HL-60 (cell line): ENCODE measurements around the gene HPSE2.
A peak's percentile ranks its signal among the peaks of the same experiment; 100 is the strongest.
"Not testable (repeated sequence)": the region's sequence is repeated elsewhere in the genome, so short reads cannot be mapped to it uniquely, and the experiment has no call there.

Experiments used
- DNase-seq, 2 experiments: peaks; one replicate each; pipeline ENCODE4 v3.0.0-alpha.2; 2010 to 2020; ENCODE audit warnings: low read depth in 1 of 2, low spot score in 1 of 2
- H3K27ac ChIP-seq: fragments of 250-450 bp; sonication (Bioruptor Pico); replicated peaks from 2 replicates; pipeline ENCODE4 v1.5.1; 2020; ENCODE audit warnings: mild to moderate bottlenecking, moderate library complexity
- H3K27me3 ChIP-seq: fragments of 250-450 bp; sonication (Bioruptor Pico); 2 replicates; pipeline ENCODE4 v1.5.1; 2021; ENCODE audit warnings: mild to moderate bottlenecking, moderate library complexity; ENCODE audit not compliant: insufficient read depth, poor library complexity, severe bottlenecking
- H3K4me3 ChIP-seq: replicated peaks from 2 replicates; pipeline ENCODE4 v1.5.1; 2011; ENCODE audit warnings: mild to moderate bottlenecking, control low read depth, low read length; ENCODE audit not compliant: insufficient read depth
- CTCF ChIP-seq: IDR thresholded peaks from one replicate; pipeline ENCODE4 v1.5.1; 2011; ENCODE audit warnings: low read length, control low read depth, inconsistent platforms; ENCODE audit not compliant: insufficient read depth
- GABPA ChIP-seq: IDR thresholded peaks from 2 replicates; pipeline ENCODE4 v1.6.1; 2012; ENCODE audit warnings: low read depth
- POLR2AphosphoS5 ChIP-seq: IDR thresholded peaks from 2 replicates; pipeline ENCODE4 v1.6.1; 2012; ENCODE audit warnings: low read depth
- REST ChIP-seq: IDR thresholded peaks from 2 replicates; pipeline ENCODE4 v1.6.1; 2012; ENCODE audit warnings: low read depth; ENCODE audit not compliant: insufficient replicate concordance
- SPI1 ChIP-seq: IDR thresholded peaks from 2 replicates; pipeline ENCODE4 v1.6.1; 2012; ENCODE audit warnings: low read depth, mild to moderate bottlenecking, borderline replicate concordance

Gene HPSE2

GRCh38 chr10:98994030-98994429 lies 241.6 kb downstream of the HPSE2 start:
- Histone ChIP-seq H3K4me3 (no peak overlapping the region), H3K27ac (no peak overlapping the region), H3K27me3 (no peaks in the 10 kb centered on the region)
- TF ChIP-seq GABPA (no peak), SPI1 (no peak)
- DNase-seq = no peak

GRCh38 chr10:98983751-98984150 lies 251.9 kb downstream of the HPSE2 start:
- H3K27ac ChIP-seq, H3K4me3 ChIP-seq, H3K27me3 ChIP-seq, DNase-seq: not testable (repeated sequence)

- no peaks in the 10 kb centered on the region for H3K27me3 ChIP-seq
- DNase-seq = peak in 1 of 2 experiments; percentile 1
- no peak overlapping the region for H3K27ac ChIP-seq
- no peak for TF ChIP-seq POLR2AphosphoS5
- no peak for TF ChIP-seq GABPA
- TF ChIP-seq REST = no peak
- peak; percentile 96 for TF ChIP-seq SPI1
- TF ChIP-seq CTCF = no peak
- no peak overlapping the region for H3K4me3 ChIP-seq
Measured at GRCh38 chr10:98980353-98980752, 255.3 kb downstream of the HPSE2 start.

GRCh38 chr10:98971464-98971863 lies 264.2 kb downstream of the HPSE2 start:
- Histone ChIP-seq H3K27ac (no peak overlapping the region), H3K27me3 (no peaks in the 10 kb centered on the region), H3K4me3 (no peak overlapping the region)
- peak in 1 of 2 experiments; percentile 7 for DNase-seq
- TF ChIP-seq CTCF (no peak), REST (no peak), POLR2AphosphoS5 (no peak), GABPA (no peak), SPI1 (no peak)

- Histone ChIP-seq H3K27ac (no peak overlapping the region), H3K27me3 (no peaks in the 10 kb centered on the region), H3K4me3 (no peak overlapping the region)
- TF ChIP-seq CTCF = no peak
- no peak for TF ChIP-seq POLR2AphosphoS5
- no peak for TF ChIP-seq GABPA
- no peak for TF ChIP-seq REST
- TF ChIP-seq SPI1 = no peak
- no peak for DNase-seq
Measured at GRCh38 chr10:98967601-98968000, 268.1 kb downstream of the HPSE2 start.
